Stimulated activated CD4-positive, alpha-beta T cell treated with anti-CD3 and anti-CD28 coated beads, TNF-alpha, amount 100 ng/mL, for 1 hour (primary cell): Measurements from ENCODE around the gene KLKB1.

ENCODE experiments used
- DNase-seq, 3 donors: peaks; one replicate each; pipeline ENCODE4 v3.0.0-alpha.2; 2020; ENCODE audit warnings: low read depth in 3 of 3, low spot score in 1 of 3

Gene KLKB1

GRCh38 chr4:186227221-186227620 is at the start of gene KLKB1:
TSS of gene KLKB1 (plus strand) at chr4:186227507. CDS start at chr4:186228196, 689 bp downstream.
- DNase-seq, result no peak

- DNase-seq, result no peak
These were observed 39.2 kb upstream of the KLKB1 start for GRCh38 chr4:186188107-186188506.

- no peak for DNase-seq
These were observed 37.7 kb upstream of the KLKB1 start for GRCh38 chr4:186189656-186190055.

- peak; percentile 2 to 18 (median 13) for DNase-seq
These were observed 36.6 kb upstream of the KLKB1 start for GRCh38 chr4:186190581-186191199.

- DNase-seq, result peak; percentile 69 to 77 (median 70)
These were observed 35.9 kb upstream of the KLKB1 start, which contains the start of gene CYP4V2 for GRCh38 chr4:186191200-186192065. TSS of gene CYP4V2 (plus strand) at chr4:186191567. CDS start at chr4:186191824, 257 bp downstream.

- DNase-seq, result peak in 1 of 3 donors; percentile 15
These were observed 35.2 kb upstream of the KLKB1 start for GRCh38 chr4:186192066-186192612.

GRCh38 chr4:186193851-186194250 is 33.5 kb upstream of the KLKB1 start:
- no peak for DNase-seq

GRCh38 chr4:186196063-186196462 is 31.2 kb upstream of the KLKB1 start:
- no peak for DNase-seq

- DNase-seq, result no peak
These were observed 26.8 kb upstream of the KLKB1 start for GRCh38 chr4:186200516-186200915.

GRCh38 chr4:186201010-186201409 is 26.3 kb upstream of the KLKB1 start:
- no peak for DNase-seq

- DNase-seq, result peak; percentile 6 to 30 (median 8)
These were observed 25.6 kb upstream of the KLKB1 start for GRCh38 chr4:186201535-186202230.

GRCh38 chr4:186202490-186203140 is 24.7 kb upstream of the KLKB1 start:
- DNase-seq, result no peak

- no peak for DNase-seq
These were observed 23.9 kb upstream of the KLKB1 start for GRCh38 chr4:186203406-186203805.

GRCh38 chr4:186204103-186204559 is 23.2 kb upstream of the KLKB1 start:
- peak in 1 of 3 donors; percentile 51 for DNase-seq

- DNase-seq, result no peak
These were observed 22.6 kb upstream of the KLKB1 start for GRCh38 chr4:186204686-186205085.

GRCh38 chr4:186205156-186205555 is 22.2 kb upstream of the KLKB1 start:
- DNase-seq, result no peak

- DNase-seq, result no peak
These were observed 10.8 kb upstream of the KLKB1 start for GRCh38 chr4:186216465-186217024.

GRCh38 chr4:186217733-186218293 is 9.5 kb upstream of the KLKB1 start:
- no peak for DNase-seq

- DNase-seq, result no peak
These were observed 5.7 kb upstream of the KLKB1 start for GRCh38 chr4:186221624-186222023.

- DNase-seq, result no peak
These were observed 1.5 kb upstream of the KLKB1 start for GRCh38 chr4:186225848-186226247.
